SIG-M5 treated with dmso at 0.1 percent for 504 hours (cell line): ENCODE results near the gene MTRF1.

ENCODE experiments used
- DNase-seq: peaks from one replicate; lab custom pipeline; 2025; ENCODE audit not compliant: unreplicated experiment; lab: John Stamatoyannopoulos, UW

Gene MTRF1

DNA sequence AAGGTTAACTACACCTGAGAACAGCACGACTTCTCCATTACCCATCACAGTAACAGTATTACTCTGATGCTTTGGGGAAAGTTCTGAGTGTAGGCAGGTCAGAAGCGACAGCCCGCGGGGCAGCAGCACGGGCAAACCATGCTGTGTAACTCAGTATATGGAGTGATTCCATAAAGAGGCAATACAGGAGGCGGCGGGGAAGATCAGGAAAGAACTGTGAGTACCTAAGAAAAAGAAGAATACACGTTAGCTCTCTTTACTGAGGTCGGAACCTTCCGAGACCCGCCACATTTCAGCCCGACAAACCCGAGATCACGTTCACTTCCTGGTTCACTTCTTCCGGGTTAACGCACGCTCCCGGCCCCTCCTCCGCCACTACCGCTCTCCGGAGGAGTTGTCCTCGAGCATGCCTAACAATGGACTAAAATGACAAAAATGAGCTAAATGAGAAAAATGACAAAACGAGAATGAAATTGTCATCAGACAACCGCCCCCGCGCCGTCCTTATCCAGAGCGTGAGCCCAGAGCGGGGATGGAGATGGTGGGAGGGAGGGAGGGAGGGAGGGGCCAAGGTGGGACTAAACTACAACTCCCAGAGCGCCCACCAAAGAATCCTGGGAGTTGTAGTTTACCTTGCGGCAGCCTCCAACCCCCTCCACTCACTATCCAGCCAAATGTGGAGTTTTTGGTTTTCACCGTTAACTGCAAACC, at the start of gene MTRF1:
TSS of gene MTRF1 (minus strand) at position 316 of the 711 bp plus-strand sequence. CDS start 2,669 bp downstream, outside the sequence.
- DNase-seq, result peak; percentile 90

DNA sequence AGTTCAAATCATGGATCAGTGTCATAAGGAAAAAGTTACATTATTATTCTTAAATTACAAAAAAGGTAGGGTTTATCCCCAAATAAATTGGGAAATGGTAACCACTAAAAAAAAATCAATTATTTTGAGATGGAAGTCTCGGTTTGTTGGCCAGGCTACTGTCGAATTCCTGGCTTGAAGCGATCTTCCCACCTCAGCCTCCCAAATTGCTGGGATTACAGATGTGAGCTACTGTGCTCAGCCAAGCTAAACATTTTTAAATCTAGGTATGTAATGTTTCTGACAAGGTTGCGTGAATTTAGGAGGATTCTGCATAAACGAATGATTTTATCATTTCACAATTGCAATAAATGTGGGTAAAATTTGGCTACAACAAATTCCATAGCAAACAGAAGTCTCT, 49.7 kb upstream of the MTRF1 start:
- DNase-seq, result no peak

DNA sequence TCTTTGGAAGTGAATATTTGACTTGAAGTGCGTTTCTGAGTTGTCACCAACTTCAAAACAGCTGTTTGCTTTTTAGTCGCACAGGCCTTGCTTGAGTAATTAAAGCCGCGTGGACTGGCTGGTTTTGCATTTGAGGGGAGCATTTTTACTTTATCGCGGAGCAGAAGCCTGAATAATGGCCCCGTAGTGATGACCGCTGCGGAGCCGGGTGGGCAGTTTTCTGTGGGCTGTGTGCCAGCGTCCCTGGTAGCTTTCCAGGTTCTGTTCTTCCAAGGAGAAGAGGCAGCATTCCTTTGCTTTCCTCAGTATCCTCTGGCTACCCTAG, 48.8 kb upstream of the MTRF1 start:
- peak; percentile 37 for DNase-seq

GRCh38 chr13:41311406-41312175, 48.2 kb upstream of the MTRF1 start:
- DNase-seq, result peak; percentile 51

DNA sequence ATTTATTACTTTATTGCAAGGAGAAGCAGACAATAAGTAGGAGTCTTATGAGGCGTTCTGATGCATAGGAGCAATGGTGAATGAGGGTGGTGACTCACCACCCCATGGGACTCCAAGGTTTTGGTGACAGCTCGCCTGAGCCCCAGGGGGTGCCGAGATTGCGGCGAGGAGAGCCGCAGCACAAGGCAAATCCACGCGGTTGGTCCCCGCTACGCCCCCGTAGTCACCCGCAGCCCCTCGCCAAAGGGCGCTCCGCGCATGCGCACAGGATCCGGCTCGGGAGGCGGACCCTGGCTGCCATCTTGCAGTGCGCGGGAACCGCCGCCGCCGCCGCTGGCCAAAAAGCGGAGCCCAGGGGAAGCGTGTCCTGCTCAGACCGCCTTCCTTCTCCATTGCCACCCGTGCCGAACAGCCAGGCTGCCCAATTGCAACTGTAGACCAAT, 47.6 kb upstream of the MTRF1 start, which contains the start of gene NAA16:
TSS of gene NAA16 (plus strand) at position 305 of the 443 bp plus-strand sequence. CDS start 262 bp downstream, outside the sequence.
- peak; percentile 77 for DNase-seq

DNA sequence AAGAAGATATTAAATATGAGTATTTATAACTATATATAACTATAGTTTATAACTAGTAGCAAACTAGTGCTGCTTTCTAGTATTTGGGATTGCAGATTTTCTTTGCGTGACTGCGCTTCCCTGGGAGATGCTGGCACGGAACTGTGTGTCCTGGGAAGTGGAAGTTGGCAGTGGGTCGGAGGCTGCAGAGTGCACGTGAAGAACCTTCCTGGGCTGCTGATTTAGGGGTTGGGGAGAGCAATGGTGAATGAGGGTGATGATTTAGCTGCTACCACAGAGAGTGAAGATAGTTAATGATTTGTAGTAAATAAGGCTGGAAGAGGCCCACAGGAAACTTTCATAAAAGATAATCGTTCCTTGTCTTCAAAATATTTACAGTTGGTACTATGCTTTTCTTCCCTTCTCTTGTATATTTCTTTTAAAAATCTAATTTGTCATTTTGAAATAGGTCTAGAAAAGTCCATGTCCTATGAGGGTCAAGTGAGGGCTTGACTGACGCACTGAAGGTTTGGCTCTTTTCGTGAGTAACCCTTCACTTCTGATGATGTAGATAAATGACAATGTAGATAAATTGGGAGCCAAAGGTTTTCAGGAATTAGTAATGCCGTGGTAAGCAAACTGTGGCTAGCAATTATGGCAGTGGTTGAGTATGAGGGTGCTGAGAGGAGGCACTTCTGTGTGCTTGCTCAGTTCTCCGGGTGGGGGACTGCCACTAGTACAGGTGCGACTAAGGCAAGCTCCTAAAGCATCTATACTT, 44.7 kb upstream of the MTRF1 start:
- no peak for DNase-seq

DNA sequence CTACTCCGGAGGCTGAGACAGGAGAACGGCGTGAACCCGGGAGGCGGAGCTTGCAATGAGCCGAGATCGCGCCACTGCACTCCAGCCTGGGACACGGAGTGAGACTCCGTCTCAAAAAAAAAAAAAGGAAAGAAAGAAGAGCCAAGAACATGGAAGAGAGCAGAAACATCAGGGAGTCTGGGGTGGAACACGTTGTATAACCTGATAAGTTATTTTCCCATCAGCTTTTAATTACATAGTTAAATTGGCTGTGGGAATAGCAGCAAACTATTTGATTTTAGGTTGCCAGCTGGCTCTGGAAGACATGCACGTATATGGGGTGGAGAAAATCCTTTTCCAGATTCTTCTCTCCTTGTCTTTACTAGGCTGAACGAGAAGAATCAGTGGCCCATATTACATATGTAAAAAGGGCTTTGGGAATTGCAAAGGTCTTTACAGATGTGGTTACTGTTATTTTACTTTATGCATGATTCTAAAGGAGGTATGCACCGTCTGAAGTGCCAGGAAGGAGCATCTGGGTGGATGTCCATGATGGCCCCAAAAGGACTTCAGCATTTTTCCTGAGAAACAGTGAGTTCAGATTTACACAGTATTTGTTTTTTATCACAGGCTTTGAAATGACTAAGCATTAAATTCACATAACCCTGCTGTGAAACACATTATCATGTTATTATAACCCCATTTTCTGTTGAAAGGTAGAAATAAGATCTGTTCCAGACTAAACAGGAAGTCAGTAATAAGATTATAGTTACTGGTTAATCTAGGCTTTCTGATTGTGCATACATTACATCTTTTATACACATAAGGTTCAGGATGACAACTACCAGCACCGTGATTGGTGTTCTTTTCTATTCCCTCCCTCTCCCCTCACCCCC, 43.1 kb upstream of the MTRF1 start:
- DNase-seq, result no peak

GRCh38 chr13:41304551-41304950, 41.2 kb upstream of the MTRF1 start:
- no peak for DNase-seq

GRCh38 chr13:41302743-41303142, 39.4 kb upstream of the MTRF1 start:
- DNase-seq, result peak; percentile 22

- DNase-seq, result no peak
Observed at GRCh38 chr13:41299316-41300094, 36.1 kb upstream of the MTRF1 start.

DNA sequence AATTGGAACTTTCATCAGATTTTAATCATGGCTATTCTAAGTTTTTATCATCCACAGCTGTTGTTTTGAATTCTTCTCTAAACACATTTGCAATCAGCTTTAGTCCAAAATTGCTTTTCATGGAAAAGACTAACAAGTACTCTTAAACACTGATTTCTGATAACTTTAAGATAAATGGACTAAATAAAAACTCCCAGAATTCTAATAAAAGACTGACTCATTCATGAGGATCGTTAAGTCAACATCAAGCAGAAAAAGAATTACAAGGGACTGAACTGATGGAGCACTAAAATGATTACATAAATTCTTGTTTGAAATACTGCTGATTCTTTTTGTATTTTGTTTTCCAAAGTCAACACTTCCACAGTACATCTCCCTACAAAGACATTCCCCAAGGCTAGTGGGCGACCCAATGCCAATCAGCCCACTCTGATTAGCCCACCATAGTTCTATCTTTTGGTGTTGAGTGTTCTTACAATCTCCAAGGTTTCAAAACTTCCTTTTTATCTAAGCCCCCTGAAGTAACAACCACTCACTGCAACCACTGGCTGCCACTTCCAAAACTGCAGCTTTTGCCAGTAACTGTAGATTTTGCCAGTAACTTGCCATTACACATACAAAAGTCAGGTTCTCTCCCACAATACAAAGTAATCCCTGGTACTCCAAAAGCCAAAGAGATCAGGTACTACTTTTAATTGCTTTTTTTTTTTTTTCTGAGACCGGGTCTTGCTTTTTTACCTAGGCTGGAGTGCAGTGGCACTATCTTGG, 33.7 kb upstream of the MTRF1 start:
- no peak for DNase-seq

DNA sequence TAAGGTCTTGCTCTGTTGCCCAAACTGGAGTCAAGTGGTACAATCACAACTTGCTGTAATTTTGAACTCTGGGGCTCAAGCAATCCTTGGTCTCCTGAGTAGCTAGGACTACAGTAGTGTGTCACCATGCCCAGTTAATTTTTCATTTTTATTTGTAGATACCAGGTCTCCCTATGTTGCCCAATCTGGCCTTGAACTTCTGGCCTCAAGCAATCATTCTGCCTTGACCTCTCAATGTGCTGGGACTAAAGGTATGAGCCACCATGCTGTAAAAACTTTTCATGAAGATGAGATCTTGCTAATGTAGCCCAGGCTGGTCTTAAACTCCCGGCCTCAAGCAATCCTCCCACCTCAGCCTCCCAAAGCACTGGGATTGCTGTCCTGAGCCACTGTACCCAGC, 32.6 kb upstream of the MTRF1 start:
- no peak for DNase-seq

- no peak for DNase-seq
Observed at GRCh38 chr13:41294914-41295313, 31.5 kb upstream of the MTRF1 start.

GRCh38 chr13:41293272-41293671, 29.9 kb upstream of the MTRF1 start:
- no peak for DNase-seq

GRCh38 chr13:41291246-41291645, 27.9 kb upstream of the MTRF1 start:
- no peak for DNase-seq

DNA sequence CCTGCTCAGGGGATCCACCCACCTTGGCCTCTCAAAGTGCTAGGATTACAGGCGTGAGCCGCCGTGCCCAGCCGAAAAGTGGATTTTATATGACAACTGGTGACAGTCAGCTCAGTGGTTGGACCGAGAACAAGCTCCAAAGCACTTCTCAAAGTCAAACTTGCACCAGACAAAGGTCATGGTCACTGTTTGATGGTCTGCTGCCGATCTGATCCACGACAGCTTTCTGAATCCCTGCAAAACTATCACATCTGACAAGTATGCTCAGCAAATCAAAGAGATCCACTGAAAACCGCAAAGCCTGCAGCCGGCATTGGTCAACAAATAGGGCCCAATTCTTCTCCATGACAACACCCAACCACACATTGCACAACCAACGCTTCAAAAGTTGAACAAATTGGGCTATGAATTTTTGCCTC, 26.1 kb upstream of the MTRF1 start:
- DNase-seq, result peak; percentile 79

- no peak for DNase-seq
Observed at GRCh38 chr13:41286370-41286769, 23.0 kb upstream of the MTRF1 start.

- peak; percentile 20 for DNase-seq
Observed at GRCh38 chr13:41284512-41285288, 21.3 kb upstream of the MTRF1 start.
